SK-N-SH (cell line): ENCODE measurements around the gene MRPS5.

Source experiments
- CHD2 ChIP-seq: fragments of 150-350 bp; IDR thresholded peaks from 2 replicates; pipeline ENCODE4 v1.6.1; 2018; ENCODE audit warnings: low read length; ENCODE audit not compliant: partially characterized antibody
- CTCF ChIP-seq: fragments of 200-600 bp; sonication (generic); IDR thresholded peaks from 2 replicates; pipeline ENCODE4 v1.6.1; 2017; ENCODE audit warnings: antibody characterized with exemption, mild to moderate bottlenecking, moderate library complexity
- EP300 ChIP-seq, 2 experiments: IDR thresholded peaks; 2 replicates each; pipeline versions ENCODE4 v1.4.0 to v1.6.1; 2012; ENCODE audit warnings: borderline replicate concordance in 1 of 2, low read depth in 1 of 2, low read length in 1 of 2
- FOXJ3 ChIP-seq: sonication (generic); formaldehyde crosslinking; IDR thresholded peaks from 2 replicates; pipeline ENCODE4 v1.5.1; 2020; ENCODE audit warnings: mild to moderate bottlenecking, missing genetic modification reagents
- FOXM1 ChIP-seq: IDR thresholded peaks from 2 replicates; pipeline ENCODE4 v1.4.0; 2012; ENCODE audit warnings: low read depth, mild to moderate bottlenecking
- NFIC ChIP-seq: IDR thresholded peaks from 2 replicates; pipeline ENCODE4 v1.4.0; 2012; ENCODE audit warnings: borderline replicate concordance
- NRF1 ChIP-seq: IDR thresholded peaks from 2 replicates; pipeline ENCODE4 v1.6.1; 2012; ENCODE audit warnings: low read depth, mild to moderate bottlenecking, low read length
- RAD21 ChIP-seq: IDR thresholded peaks from 2 replicates; pipeline ENCODE4 v1.6.1; 2012; ENCODE audit warnings: mild to moderate bottlenecking, low read length
- RCOR1 ChIP-seq: fragments of 150-350 bp; IDR thresholded peaks from 2 replicates; pipeline ENCODE4 v1.6.1; 2017; ENCODE audit warnings: antibody characterized with exemption, low read length
- REST ChIP-seq: IDR thresholded peaks from 2 replicates; pipeline ENCODE4 v1.6.1; 2012; ENCODE audit warnings: mild to moderate bottlenecking, low read depth, low read length, moderate library complexity
- SIN3A ChIP-seq: IDR thresholded peaks from 2 replicates; pipeline ENCODE4 v1.6.1; 2012; ENCODE audit warnings: low read depth, mild to moderate bottlenecking, low read length, moderate library complexity, borderline replicate concordance
- SMC3 ChIP-seq: IDR thresholded peaks from 2 replicates; pipeline ENCODE4 v1.6.1; 2012; ENCODE audit warnings: low read depth, low read length, improper control_type of control experiment
- TEAD4 ChIP-seq: IDR thresholded peaks from 2 replicates; pipeline ENCODE4 v1.4.0; 2012; ENCODE audit warnings: mild to moderate bottlenecking, borderline replicate concordance; ENCODE audit not compliant: insufficient read depth

GRCh38 chr2:95047629-95048510, 73.7 kb downstream of the MRPS5 start:
- TF ChIP-seq CTCF (no peak), RAD21 (no peak), SIN3A (no peak), FOXM1 (no peak), REST (no peak), CHD2 (no peak), TEAD4 (no peak), FOXJ3 (CRISPR knock-in tag) (no peak), RCOR1 (no peak), NFIC (no peak), NRF1 (no peak), EP300 (IDR thresholded peaks at IDR 0.05; ENCODE audit: borderline replicate concordance in 1 of 2, low read depth in 1 of 2, low read length in 1 of 2) (no peak), SMC3 (no peak)
